Measurements from ENCODE around the gene DYNC2H1. TPM values are rescaled to one million over a fixed set of nuclear protein-coding genes. Genes with fewer than 3 reads are reported as not detected.

Gene DYNC2H1
- polyA plus RNA-seq, 2 donors: 4.5 to 6.0 TPM

GRCh38 chr11:103487113-103487512 lies 377.9 kb downstream of the DYNC2H1 start:
- no peak overlapping the region for H3K4me3 ChIP-seq (ENCODE audit: low read depth in 1 of 2, low read length in 2 of 2)
- WGBS, 2 donors: 92 to 93% methylated on average over 4 of the region's 4 CpGs

GRCh38 chr11:103488031-103488461 lies 378.8 kb downstream of the DYNC2H1 start:
- no peaks in the 10 kb centered on the region for H3K27me3 ChIP-seq (ENCODE audit: control insufficient read depth in 1 of 2, insufficient read depth in 2 of 2, low read length in 2 of 2)
- no peaks in the 10 kb centered on the region for H3K36me3 ChIP-seq (ENCODE audit: control insufficient read depth in 2 of 2, insufficient read depth in 2 of 2, low read length in 1 of 2)
- no peak overlapping the region for H3K4me3 ChIP-seq (ENCODE audit: low read depth in 1 of 2, low read length in 2 of 2)

More at GRCh38 chr11:103487113-103487512, 377.9 kb downstream of the DYNC2H1 start:
- Histone ChIP-seq H3K27ac (ENCODE audit: low read depth in 2 of 2, low read length in 1 of 2) (no peak overlapping the region), H3K36me3 (ENCODE audit: control insufficient read depth in 2 of 2, insufficient read depth in 2 of 2, low read length in 1 of 2) (no peaks in the 10 kb centered on the region), H3K9me3 (ENCODE audit: control insufficient read depth in 2 of 2, insufficient read depth in 1 of 2, low read depth in 1 of 2, low read length in 1 of 2) (peaks cover 0 to 4% of the 10 kb centered on the region in 2 donors), H3K4me1 (ENCODE audit: control insufficient read depth in 2 of 2, insufficient read depth in 2 of 2, low read length in 1 of 2) (no peaks in the 10 kb centered on the region), H3K27me3 (ENCODE audit: control insufficient read depth in 1 of 2, insufficient read depth in 2 of 2, low read length in 2 of 2) (no peaks in the 10 kb centered on the region)

GRCh38 chr11:103488579-103488978 lies 379.4 kb downstream of the DYNC2H1 start:
- WGBS, 2 donors: 78 to 89% methylated on average over 2 of the region's 2 CpGs
- Histone ChIP-seq H3K27me3 (ENCODE audit: control insufficient read depth in 1 of 2, insufficient read depth in 2 of 2, low read length in 2 of 2) (no peaks in the 10 kb centered on the region), H3K4me1 (ENCODE audit: control insufficient read depth in 2 of 2, insufficient read depth in 2 of 2, low read length in 1 of 2) (no peaks in the 10 kb centered on the region), H3K27ac (ENCODE audit: low read depth in 2 of 2, low read length in 1 of 2) (no peak overlapping the region), H3K4me3 (ENCODE audit: low read depth in 1 of 2, low read length in 2 of 2) (no peak overlapping the region), H3K36me3 (ENCODE audit: control insufficient read depth in 2 of 2, insufficient read depth in 2 of 2, low read length in 1 of 2) (no peaks in the 10 kb centered on the region), H3K9me3 (ENCODE audit: control insufficient read depth in 2 of 2, insufficient read depth in 1 of 2, low read depth in 1 of 2, low read length in 1 of 2) (peaks cover 0 to 4% of the 10 kb centered on the region in 2 donors)

More at GRCh38 chr11:103488031-103488461, 378.8 kb downstream of the DYNC2H1 start:
- H3K27ac ChIP-seq (ENCODE audit: low read depth in 2 of 2, low read length in 1 of 2): no peak overlapping the region
- no peaks in the 10 kb centered on the region for H3K4me1 ChIP-seq (ENCODE audit: control insufficient read depth in 2 of 2, insufficient read depth in 2 of 2, low read length in 1 of 2)
- H3K9me3 ChIP-seq (ENCODE audit: control insufficient read depth in 2 of 2, insufficient read depth in 1 of 2, low read depth in 1 of 2, low read length in 1 of 2): peaks cover 0 to 4% of the 10 kb centered on the region in 2 donors

GRCh38 chr11:103491777-103492176 lies 382.6 kb downstream of the DYNC2H1 start:
- Histone ChIP-seq H3K4me3 (ENCODE audit: low read depth in 1 of 2, low read length in 2 of 2) (no peak overlapping the region), H3K36me3 (ENCODE audit: control insufficient read depth in 2 of 2, insufficient read depth in 2 of 2, low read length in 1 of 2) (no peaks in the 10 kb centered on the region), H3K4me1 (ENCODE audit: control insufficient read depth in 2 of 2, insufficient read depth in 2 of 2, low read length in 1 of 2) (no peaks in the 10 kb centered on the region), H3K9me3 (ENCODE audit: control insufficient read depth in 2 of 2, insufficient read depth in 1 of 2, low read depth in 1 of 2, low read length in 1 of 2) (peaks cover 0 to 7% of the 10 kb centered on the region in 2 donors), H3K27me3 (ENCODE audit: control insufficient read depth in 1 of 2, insufficient read depth in 2 of 2, low read length in 2 of 2) (no peaks in the 10 kb centered on the region), H3K27ac (ENCODE audit: low read depth in 2 of 2, low read length in 1 of 2) (no peak overlapping the region)
- 49% methylated on average over 2 of the region's 2 CpGs for WGBS, 2 donors

- Histone ChIP-seq H3K4me3 (ENCODE audit: low read depth in 1 of 2, low read length in 2 of 2) (no peak overlapping the region), H3K4me1 (ENCODE audit: control insufficient read depth in 2 of 2, insufficient read depth in 2 of 2, low read length in 1 of 2) (no peaks in the 10 kb centered on the region), H3K27me3 (ENCODE audit: control insufficient read depth in 1 of 2, insufficient read depth in 2 of 2, low read length in 2 of 2) (no peaks in the 10 kb centered on the region), H3K27ac (ENCODE audit: low read depth in 2 of 2, low read length in 1 of 2) (no peak overlapping the region), H3K9me3 (ENCODE audit: control insufficient read depth in 2 of 2, insufficient read depth in 1 of 2, low read depth in 1 of 2, low read length in 1 of 2) (peaks cover 0 to 14% of the 10 kb centered on the region in 2 donors), H3K36me3 (ENCODE audit: control insufficient read depth in 2 of 2, insufficient read depth in 2 of 2, low read length in 1 of 2) (no peaks in the 10 kb centered on the region)
- 74 to 86% methylated on average over 1 of the region's 1 CpG for WGBS, 2 donors
Measured at GRCh38 chr11:103494491-103494890, 385.3 kb downstream of the DYNC2H1 start.

- H3K36me3 ChIP-seq (ENCODE audit: control insufficient read depth in 2 of 2, insufficient read depth in 2 of 2, low read length in 1 of 2): no peaks in the 10 kb centered on the region
- 81 to 85% methylated on average over 1 of the region's 1 CpG for WGBS, 2 donors
- no peaks in the 10 kb centered on the region for H3K27me3 ChIP-seq (ENCODE audit: control insufficient read depth in 1 of 2, insufficient read depth in 2 of 2, low read length in 2 of 2)
- no peak overlapping the region for H3K27ac ChIP-seq (ENCODE audit: low read depth in 2 of 2, low read length in 1 of 2)
- no peaks in the 10 kb centered on the region for H3K4me1 ChIP-seq (ENCODE audit: control insufficient read depth in 2 of 2, insufficient read depth in 2 of 2, low read length in 1 of 2)
- peaks cover 0 to 10% of the 10 kb centered on the region in 2 donors for H3K9me3 ChIP-seq (ENCODE audit: control insufficient read depth in 2 of 2, insufficient read depth in 1 of 2, low read depth in 1 of 2, low read length in 1 of 2)
- no peak overlapping the region for H3K4me3 ChIP-seq (ENCODE audit: low read depth in 1 of 2, low read length in 2 of 2)
Measured at GRCh38 chr11:103497268-103497667, 388.0 kb downstream of the DYNC2H1 start.

GRCh38 chr11:103499710-103500340 lies 390.6 kb downstream of the DYNC2H1 start:
- Histone ChIP-seq H3K36me3 (ENCODE audit: control insufficient read depth in 2 of 2, insufficient read depth in 2 of 2, low read length in 1 of 2) (no peaks in the 10 kb centered on the region), H3K27ac (ENCODE audit: low read depth in 2 of 2, low read length in 1 of 2) (no peak overlapping the region), H3K9me3 (ENCODE audit: control insufficient read depth in 2 of 2, insufficient read depth in 1 of 2, low read depth in 1 of 2, low read length in 1 of 2) (peaks cover 0 to 10% of the 10 kb centered on the region in 2 donors), H3K27me3 (ENCODE audit: control insufficient read depth in 1 of 2, insufficient read depth in 2 of 2, low read length in 2 of 2) (no peaks in the 10 kb centered on the region), H3K4me1 (ENCODE audit: control insufficient read depth in 2 of 2, insufficient read depth in 2 of 2, low read length in 1 of 2) (no peaks in the 10 kb centered on the region), H3K4me3 (ENCODE audit: low read depth in 1 of 2, low read length in 2 of 2) (no peak overlapping the region)
- WGBS, 2 donors: 69% methylated on average over 3 of the region's 3 CpGs

GRCh38 chr11:103515283-103515682 lies 406.1 kb downstream of the DYNC2H1 start:
- Histone ChIP-seq H3K9me3 (ENCODE audit: control insufficient read depth in 2 of 2, insufficient read depth in 1 of 2, low read depth in 1 of 2, low read length in 1 of 2) (no peaks in the 10 kb centered on the region), H3K4me3 (ENCODE audit: low read depth in 1 of 2, low read length in 2 of 2) (no peak overlapping the region), H3K36me3 (ENCODE audit: control insufficient read depth in 2 of 2, insufficient read depth in 2 of 2, low read length in 1 of 2) (no peaks in the 10 kb centered on the region), H3K27ac (ENCODE audit: low read depth in 2 of 2, low read length in 1 of 2) (no peak overlapping the region), H3K27me3 (ENCODE audit: control insufficient read depth in 1 of 2, insufficient read depth in 2 of 2, low read length in 2 of 2) (no peaks in the 10 kb centered on the region), H3K4me1 (ENCODE audit: control insufficient read depth in 2 of 2, insufficient read depth in 2 of 2, low read length in 1 of 2) (no peaks in the 10 kb centered on the region)
- WGBS, 2 donors: 49 to 57% methylated on average over 1 of the region's 1 CpG

- H3K4me1 ChIP-seq (ENCODE audit: control insufficient read depth in 2 of 2, insufficient read depth in 2 of 2, low read length in 1 of 2): no peaks in the 10 kb centered on the region
- H3K4me3 ChIP-seq (ENCODE audit: low read depth in 1 of 2, low read length in 2 of 2): no peak overlapping the region
- no peaks in the 10 kb centered on the region for H3K27me3 ChIP-seq (ENCODE audit: control insufficient read depth in 1 of 2, insufficient read depth in 2 of 2, low read length in 2 of 2)
- H3K27ac ChIP-seq (ENCODE audit: low read depth in 2 of 2, low read length in 1 of 2): no peak overlapping the region
- 90 to 91% methylated on average over 3 of the region's 3 CpGs for WGBS, 2 donors
- H3K9me3 ChIP-seq (ENCODE audit: control insufficient read depth in 2 of 2, insufficient read depth in 1 of 2, low read depth in 1 of 2, low read length in 1 of 2): no peaks in the 10 kb centered on the region
- no peaks in the 10 kb centered on the region for H3K36me3 ChIP-seq (ENCODE audit: control insufficient read depth in 2 of 2, insufficient read depth in 2 of 2, low read length in 1 of 2)
Measured at GRCh38 chr11:103520792-103521191, 411.6 kb downstream of the DYNC2H1 start.

GRCh38 chr11:103525069-103525468 lies 415.8 kb downstream of the DYNC2H1 start:
- H3K36me3 ChIP-seq (ENCODE audit: control insufficient read depth in 2 of 2, insufficient read depth in 2 of 2, low read length in 1 of 2): no peaks in the 10 kb centered on the region
- no peaks in the 10 kb centered on the region for H3K9me3 ChIP-seq (ENCODE audit: control insufficient read depth in 2 of 2, insufficient read depth in 1 of 2, low read depth in 1 of 2, low read length in 1 of 2)
- WGBS, 2 donors: 39 to 40% methylated on average over 2 of the region's 2 CpGs
- H3K27ac ChIP-seq (ENCODE audit: low read depth in 2 of 2, low read length in 1 of 2): no peak overlapping the region
- no peaks in the 10 kb centered on the region for H3K4me1 ChIP-seq (ENCODE audit: control insufficient read depth in 2 of 2, insufficient read depth in 2 of 2, low read length in 1 of 2)
- H3K27me3 ChIP-seq (ENCODE audit: control insufficient read depth in 1 of 2, insufficient read depth in 2 of 2, low read length in 2 of 2): no peaks in the 10 kb centered on the region
- no peak overlapping the region for H3K4me3 ChIP-seq (ENCODE audit: low read depth in 1 of 2, low read length in 2 of 2)
